ENCODE results near the gene GPR32. TPM values are rescaled to one million over a fixed set of nuclear protein-coding genes. Genes with fewer than 3 reads are reported as not detected.
"Not testable (repeated sequence)": the region's sequence is repeated elsewhere in the genome, so short reads cannot be mapped to it uniquely, and the experiment has no call there.

The GPR32 gene
- total RNA-seq, 1 donor from 2014 or later: not detected

DNA sequence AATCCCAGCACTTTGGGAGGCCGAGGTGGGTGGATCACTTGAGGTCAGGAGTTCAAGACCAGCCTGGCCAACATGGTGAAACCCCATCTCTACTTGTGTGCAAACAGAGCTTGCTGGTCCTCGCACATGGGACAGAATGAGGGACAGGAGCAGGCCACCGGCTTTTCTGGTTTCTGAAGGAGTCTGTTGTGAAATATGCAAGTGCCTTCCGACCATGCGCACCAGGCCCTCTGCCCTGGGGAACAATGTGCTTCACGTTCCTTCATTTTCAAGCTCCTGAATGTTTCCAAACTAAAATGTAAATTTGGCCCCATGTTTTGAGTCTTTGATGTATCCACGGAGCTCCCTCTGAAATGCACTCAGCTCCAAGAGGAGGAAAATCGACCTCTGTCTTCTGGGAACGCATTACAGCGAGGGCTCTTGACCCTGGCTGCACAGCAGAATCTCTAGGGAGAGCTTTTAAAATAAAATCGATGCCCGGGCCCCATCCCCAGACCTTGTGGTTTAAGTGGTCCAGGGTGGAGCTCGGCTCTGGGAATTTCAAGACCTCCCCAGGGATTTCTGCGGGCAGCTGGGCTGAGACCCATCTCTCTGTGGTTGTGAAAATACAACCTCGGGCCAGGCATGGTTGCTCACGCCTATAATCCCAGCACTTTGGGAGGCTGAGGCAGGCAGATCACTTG is 10.6 kb downstream of the GPR32 start:
- peaks cover 18% of the 10 kb centered on the region for H3K4me1 Mint-ChIP-seq (ENCODE audit: unreplicated experiment)
- no peak for DNase-seq (ENCODE audit: extremely low spot score, unreplicated experiment)
- no peaks in the 10 kb centered on the region for H3K9me3 Mint-ChIP-seq (ENCODE audit: unreplicated experiment)
- no peaks in the 10 kb centered on the region for H3K36me3 Mint-ChIP-seq (ENCODE audit: unreplicated experiment)
- TF ChIP-seq, protein P1, sequence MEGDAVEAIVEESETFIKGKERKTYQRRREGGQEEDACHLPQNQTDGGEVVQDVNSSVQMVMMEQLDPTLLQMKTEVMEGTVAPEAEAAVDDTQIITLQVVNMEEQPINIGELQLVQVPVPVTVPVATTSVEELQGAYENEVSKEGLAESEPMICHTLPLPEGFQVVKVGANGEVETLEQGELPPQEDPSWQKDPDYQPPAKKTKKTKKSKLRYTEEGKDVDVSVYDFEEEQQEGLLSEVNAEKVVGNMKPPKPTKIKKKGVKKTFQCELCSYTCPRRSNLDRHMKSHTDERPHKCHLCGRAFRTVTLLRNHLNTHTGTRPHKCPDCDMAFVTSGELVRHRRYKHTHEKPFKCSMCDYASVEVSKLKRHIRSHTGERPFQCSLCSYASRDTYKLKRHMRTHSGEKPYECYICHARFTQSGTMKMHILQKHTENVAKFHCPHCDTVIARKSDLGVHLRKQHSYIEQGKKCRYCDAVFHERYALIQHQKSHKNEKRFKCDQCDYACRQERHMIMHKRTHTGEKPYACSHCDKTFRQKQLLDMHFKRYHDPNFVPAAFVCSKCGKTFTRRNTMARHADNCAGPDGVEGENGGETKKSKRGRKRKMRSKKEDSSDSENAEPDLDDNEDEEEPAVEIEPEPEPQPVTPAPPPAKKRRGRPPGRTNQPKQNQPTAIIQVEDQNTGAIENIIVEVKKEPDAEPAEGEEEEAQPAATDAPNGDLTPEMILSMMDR (IDR thresholded peaks at IDR 0.05): no peak
- H3K27me3 Mint-ChIP-seq (ENCODE audit: unreplicated experiment): peaks cover 47% of the 10 kb centered on the region
- H3K27ac Mint-ChIP-seq (ENCODE audit: unreplicated experiment): no peak overlapping the region
- H3K4me3 Mint-ChIP-seq (ENCODE audit: unreplicated experiment): no peak overlapping the region

GRCh38 chr19:50783848-50784152 is 13.5 kb downstream of the GPR32 start:
- peaks cover 10% of the 10 kb centered on the region for H3K4me1 Mint-ChIP-seq (ENCODE audit: unreplicated experiment)
- H3K27ac Mint-ChIP-seq (ENCODE audit: unreplicated experiment): not testable (repeated sequence)

DNA sequence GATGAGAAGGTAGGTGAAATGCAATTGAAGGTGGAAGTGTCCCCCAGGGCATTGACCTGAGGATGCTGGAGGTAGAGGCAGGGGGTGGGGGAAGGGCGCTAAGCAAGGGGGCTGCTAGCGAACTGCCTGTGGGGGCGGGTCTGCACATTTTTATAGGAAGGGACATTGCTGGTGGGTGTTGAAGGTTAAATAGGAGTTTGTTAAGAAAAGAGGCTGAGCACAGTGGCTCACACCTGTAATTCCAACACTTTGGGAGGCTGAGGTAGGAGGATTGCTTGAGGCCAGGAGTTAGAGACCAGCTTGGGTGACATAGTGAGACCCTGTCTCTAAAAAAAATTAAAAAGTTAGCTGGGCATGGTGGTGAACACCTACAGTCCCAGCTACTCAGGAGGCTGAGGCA is 14.4 kb downstream of the GPR32 start:
- Mint-ChIP-seq H3K4me3 (ENCODE audit: unreplicated experiment) (no peak overlapping the region), H3K9me3 (ENCODE audit: unreplicated experiment) (no peaks in the 10 kb centered on the region), H3K36me3 (ENCODE audit: unreplicated experiment) (no peaks in the 10 kb centered on the region), H3K27ac (ENCODE audit: unreplicated experiment) (no peak overlapping the region), H3K27me3 (ENCODE audit: unreplicated experiment) (peaks cover 21% of the 10 kb centered on the region), H3K4me1 (ENCODE audit: unreplicated experiment) (peaks cover 10% of the 10 kb centered on the region)
- TF ChIP-seq, protein P1 (IDR thresholded peaks at IDR 0.05): no peak
- no peak for DNase-seq (ENCODE audit: extremely low spot score, unreplicated experiment)

More at GRCh38 chr19:50783848-50784152, 13.5 kb downstream of the GPR32 start:
- not testable (repeated sequence) for H3K4me3 Mint-ChIP-seq (ENCODE audit: unreplicated experiment); DNase-seq (ENCODE audit: extremely low spot score, unreplicated experiment); H3K9me3 Mint-ChIP-seq (ENCODE audit: unreplicated experiment); H3K36me3 Mint-ChIP-seq (ENCODE audit: unreplicated experiment)
- peaks cover 30% of the 10 kb centered on the region for H3K27me3 Mint-ChIP-seq (ENCODE audit: unreplicated experiment)

DNA sequence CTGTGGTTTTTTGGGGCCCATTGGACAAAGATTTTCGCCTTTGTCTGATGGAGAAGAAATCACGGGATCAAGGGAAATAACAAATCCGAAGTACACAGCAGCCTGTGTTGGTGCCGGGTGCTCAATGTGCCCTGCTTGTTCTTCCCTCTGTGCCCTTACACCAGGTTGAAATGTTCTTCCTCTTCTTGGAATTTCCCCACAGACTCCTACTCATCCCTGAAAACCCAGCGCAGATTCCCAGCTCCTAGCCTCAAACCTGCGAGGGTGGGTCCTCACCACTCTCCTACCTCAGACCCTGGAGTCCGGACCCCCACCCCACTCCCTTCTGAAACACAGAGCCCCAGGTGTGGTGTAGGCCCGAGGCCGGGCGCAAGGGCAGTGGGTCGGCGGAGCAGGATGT is 15.1 kb downstream of the GPR32 start:
- no peak overlapping the region for H3K4me3 Mint-ChIP-seq (ENCODE audit: unreplicated experiment)
- no peaks in the 10 kb centered on the region for H3K9me3 Mint-ChIP-seq (ENCODE audit: unreplicated experiment)
- no peak overlapping the region for H3K27ac Mint-ChIP-seq (ENCODE audit: unreplicated experiment)
- H3K4me1 Mint-ChIP-seq (ENCODE audit: unreplicated experiment): peaks cover 10% of the 10 kb centered on the region
- peaks cover 15% of the 10 kb centered on the region for H3K27me3 Mint-ChIP-seq (ENCODE audit: unreplicated experiment)
- DNase-seq (ENCODE audit: extremely low spot score, unreplicated experiment): no peak
- no peaks in the 10 kb centered on the region for H3K36me3 Mint-ChIP-seq (ENCODE audit: unreplicated experiment)
- TF ChIP-seq, protein P1 (IDR thresholded peaks at IDR 0.05): no peak

- H3K4me1 Mint-ChIP-seq (ENCODE audit: unreplicated experiment): no peaks in the 10 kb centered on the region
- DNase-seq (ENCODE audit: extremely low spot score, unreplicated experiment): no peak
- H3K4me3 Mint-ChIP-seq (ENCODE audit: unreplicated experiment): no peak within 1 kb of the TSS
- TF ChIP-seq, protein P1 (IDR thresholded peaks at IDR 0.05): no peak
- H3K36me3 Mint-ChIP-seq (ENCODE audit: unreplicated experiment): no peaks in the 10 kb centered on the region
- H3K27ac Mint-ChIP-seq (ENCODE audit: unreplicated experiment): no peak within 1 kb of the TSS
- H3K9me3 Mint-ChIP-seq (ENCODE audit: unreplicated experiment): no peaks in the 10 kb centered on the region
- no peaks in the 10 kb centered on the region for H3K27me3 Mint-ChIP-seq (ENCODE audit: unreplicated experiment)
Measured at GRCh38 chr19:50790396-50790795, 20.1 kb downstream of the GPR32 start, which contains the start of gene ACP4. Gene ACP4 (plus strand): TSS chr19:50790415. CDS start chr19:50790415, 0 bp downstream.

Measured in osteocyte (in vitro differentiated cells).